Measurements from ENCODE around the gene MAP4.
"Not testable (repeated sequence)": the region's sequence is repeated elsewhere in the genome, so short reads cannot be mapped to it uniquely, and the experiment has no call there.

Gene MAP4

DNA sequence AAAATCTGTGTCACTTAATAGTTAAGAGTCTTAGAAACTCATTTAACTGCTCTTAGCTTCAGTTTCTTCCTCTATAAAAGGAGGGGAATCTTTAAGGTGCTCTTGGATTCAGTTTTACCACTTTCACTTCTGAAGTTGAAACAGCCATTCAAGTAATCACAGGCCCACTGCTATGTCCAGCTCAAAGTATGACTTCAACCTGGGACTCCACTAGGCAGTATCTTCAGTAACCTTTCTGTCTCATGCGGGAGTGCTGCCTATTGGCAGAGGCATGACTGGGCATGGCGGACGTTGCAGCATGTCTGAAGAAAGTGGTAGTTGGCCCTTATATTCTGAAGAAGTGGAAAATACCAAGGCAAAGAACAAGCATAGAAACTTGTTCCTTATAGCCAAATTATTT, 121.0 kb downstream of the MAP4 start:
- no peak for DNase-seq (ENCODE audit: low read depth)

DNA sequence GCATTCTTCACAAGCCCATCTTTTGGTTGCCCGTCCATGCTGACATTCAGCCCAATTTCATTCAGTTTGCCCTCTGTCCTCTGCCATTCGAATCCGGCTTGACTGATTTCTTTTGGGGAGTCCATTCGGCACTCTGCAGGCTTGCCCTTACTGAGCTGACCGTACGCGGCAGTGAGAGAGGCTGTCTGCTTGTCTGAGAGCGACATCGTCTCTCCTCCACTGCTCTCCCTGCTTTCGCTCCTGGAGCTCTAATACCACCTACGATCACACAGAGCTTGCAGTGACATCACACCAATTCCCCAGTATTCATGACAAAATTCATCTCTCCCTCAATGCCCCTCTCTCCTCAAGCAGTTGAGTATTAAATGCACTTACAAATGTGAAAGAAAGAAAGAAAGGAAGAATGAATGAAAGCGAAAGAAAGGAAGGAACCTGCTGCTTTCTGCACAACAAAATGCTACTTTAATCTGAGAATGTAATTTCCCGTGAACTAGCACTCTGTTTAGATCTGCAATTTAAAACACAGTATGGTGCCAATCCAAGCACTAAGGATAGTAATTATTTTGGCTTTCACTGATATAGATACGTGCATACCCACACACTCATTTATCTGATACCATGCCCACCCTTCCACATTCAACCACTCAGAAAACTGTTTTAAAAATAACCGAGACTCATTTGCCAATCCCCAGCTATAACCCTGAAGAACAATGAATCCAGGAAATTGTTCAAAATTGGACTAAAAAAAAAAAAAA, 123.8 kb downstream of the MAP4 start:
- DNase-seq (ENCODE audit: low read depth), result no peak

DNA sequence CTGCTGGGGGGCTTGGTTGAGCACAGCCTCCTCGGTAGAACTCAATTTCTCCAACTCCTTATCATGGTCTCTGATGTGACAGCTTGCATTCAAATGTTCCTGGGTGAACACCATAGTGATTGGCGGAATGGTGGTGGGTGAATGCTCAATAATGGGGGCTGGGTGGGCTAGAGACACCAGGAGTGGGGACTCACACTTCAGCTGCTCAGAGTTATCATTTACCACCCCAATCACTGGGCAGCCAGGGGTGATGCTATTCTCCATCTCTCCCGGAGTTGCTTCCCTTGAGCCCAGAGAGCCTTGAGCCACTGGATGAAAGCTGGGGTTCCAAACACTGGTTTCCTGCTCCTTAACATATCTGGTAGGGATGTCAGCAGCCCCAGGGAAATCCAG, 124.6 kb downstream of the MAP4 start:
- DNase-seq (ENCODE audit: low read depth), result no peak

DNA sequence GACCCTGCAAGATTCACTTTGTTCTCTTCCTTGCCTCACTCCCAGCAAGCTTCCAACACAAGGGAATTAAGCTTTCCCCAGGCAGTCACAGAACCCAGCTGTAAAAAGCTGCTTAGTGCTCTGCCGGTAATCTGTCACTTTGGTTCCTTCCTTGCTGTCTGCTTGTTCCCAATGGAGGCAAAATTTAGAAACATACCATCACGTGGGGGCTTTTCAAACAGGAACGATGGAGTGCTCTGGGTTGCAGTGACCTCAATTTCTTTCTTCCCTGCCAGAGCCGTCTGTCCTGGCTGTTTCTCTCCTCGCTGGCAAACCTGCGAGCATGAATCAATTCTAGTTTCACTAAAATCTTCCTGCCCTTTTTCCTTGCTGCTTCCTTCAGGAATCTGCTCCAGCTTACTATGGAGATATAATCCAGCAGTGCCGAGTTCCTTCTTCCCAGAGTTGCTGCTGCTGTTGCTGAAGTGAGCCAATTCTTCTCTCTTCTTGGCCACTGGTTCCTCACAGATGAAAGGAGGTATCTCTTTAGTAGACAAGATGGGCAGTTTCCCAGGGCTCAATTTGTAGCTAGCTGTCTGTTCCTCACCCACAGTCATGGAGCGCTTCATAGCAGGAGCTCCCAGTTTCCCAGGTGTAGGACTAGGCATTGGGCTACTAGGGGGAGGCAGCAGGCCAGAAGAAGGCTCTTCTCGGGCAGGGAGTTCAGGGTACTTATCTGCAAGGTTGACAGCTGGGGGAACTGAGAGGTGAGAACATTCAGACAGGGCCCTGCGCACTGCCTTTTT, 125.2 kb downstream of the MAP4 start:
- no peak for DNase-seq (ENCODE audit: low read depth)

DNA sequence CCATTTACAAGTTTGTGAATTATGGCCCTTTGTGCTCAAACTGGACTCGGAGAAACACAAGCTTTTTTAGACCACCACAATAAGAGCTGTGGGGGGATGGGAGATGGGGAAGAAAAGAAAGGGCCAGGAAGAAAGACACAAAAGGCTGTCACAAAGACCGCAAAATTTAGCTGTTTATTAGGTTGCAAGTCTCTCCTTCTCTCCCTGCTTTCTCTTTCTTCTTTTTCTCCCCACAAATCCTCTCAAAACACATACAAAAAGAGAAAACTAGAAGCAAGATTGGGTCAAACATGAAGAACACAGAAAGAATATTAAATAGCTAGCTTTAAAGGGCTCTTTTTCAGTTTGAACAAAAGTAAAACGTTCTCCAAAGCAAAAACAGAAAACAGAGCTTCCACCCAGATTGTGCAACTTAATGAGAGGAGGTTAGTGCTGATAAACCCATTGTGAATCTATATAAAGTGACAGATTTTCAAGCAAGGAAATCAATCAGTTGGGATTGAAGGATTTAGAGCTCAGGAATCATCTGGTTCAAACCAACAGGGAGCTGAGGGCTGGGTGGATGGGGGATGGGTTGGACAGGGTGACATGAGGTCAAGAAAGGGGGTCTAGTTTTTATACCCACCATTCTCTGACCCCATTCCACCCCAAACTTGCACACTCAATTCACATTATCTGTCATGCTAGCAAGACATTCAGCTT, 125.9 kb downstream of the MAP4 start:
- DNase-seq (ENCODE audit: low read depth), result no peak

DNA sequence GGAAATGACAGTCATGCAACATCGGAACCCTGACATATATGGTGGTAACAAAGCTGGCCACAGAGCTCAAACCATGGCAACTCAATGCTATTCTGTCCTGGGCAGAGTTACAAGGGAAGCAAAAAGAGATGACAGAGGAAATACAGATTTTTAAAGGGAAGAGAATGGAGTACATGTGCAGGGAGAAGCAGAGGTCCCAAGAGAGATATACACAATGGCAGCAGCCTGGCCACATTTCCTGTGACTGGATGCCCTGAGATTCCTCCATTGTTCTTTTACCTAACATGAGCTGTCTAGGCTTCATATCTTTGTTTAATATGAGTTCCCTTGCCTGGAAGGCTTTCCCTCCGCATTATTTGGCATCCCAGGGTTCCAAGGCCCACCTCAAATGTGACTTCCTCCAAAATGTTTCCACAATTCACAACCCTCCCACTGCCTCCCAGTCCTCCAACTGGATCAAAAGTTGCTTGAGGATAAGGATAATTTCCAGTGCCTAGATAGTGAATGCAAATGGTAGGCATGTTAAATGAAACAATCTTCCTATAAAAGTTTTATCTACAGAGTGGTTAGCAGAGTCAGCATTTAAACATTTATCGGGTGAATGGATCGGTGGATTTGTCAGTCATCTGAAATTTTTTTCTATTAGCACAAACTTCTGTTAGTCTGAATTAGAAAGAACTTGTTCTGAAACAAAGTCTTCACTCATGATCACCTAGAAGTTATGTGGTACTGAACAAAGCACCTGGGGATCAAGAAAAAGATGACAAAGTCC, 127.0 kb downstream of the MAP4 start:
- DNase-seq (ENCODE audit: low read depth), result no peak

DNA sequence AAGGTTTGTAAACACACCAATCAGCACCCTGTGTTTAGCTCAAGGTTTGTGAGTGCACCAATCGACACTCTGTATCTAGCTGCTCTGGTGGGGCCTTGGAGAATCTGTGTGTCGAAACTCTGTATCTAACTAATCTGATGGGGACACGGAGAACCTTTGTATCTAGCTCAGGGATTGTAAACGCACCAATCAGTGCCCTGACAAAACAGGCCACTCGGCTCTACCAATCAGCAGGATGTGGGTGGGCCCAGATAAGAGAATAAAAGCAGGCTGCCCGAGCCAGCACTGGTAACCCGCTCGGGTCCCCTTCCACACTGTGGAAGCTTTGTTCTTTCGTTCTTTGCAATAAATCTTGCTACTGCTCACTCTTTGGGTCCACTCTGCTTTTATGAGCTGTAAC, 128.2 kb downstream of the MAP4 start:
- DNase-seq (ENCODE audit: low read depth), result not testable (repeated sequence)

DNA sequence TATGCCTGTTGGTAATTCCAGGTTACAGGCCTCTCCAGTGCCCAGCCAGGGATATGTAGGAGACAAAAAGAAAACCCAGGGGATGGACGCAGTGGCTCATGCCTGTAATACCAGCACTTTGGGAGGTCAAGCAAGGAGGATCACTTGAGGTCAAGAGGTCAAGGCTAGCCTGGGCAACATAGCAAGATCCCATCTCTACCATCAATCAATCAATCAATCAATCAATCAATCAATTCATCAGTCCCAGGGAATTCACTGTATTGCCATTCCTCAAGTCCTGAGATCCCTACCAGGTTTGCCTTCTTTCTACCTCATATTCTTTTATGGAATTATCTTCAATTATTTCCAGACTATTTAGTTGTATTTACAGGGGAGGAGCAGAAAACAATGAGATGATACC, 131.0 kb downstream of the MAP4 start:
- DNase-seq (ENCODE audit: low read depth), result no peak

DNA sequence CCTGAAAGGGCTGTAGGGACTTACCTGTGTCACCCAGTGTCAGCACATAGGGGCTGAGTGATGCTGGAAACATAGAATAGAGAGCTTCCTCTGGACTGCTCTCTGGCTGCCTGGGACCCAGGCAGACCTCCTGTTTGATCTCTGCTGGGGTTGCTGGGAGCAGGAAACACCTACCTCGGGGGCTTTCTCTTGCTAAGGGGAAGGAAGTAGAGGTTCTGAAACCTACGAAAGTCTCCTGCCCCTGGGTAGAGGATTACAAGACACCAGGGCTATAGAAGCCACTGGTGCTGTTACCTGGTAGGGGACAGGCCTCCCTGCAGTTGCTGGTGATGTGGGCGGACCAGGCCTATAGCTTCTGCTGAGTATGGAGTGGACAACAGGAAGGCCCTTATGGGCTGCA, 131.6 kb downstream of the MAP4 start:
- no peak for DNase-seq (ENCODE audit: low read depth)

DNA sequence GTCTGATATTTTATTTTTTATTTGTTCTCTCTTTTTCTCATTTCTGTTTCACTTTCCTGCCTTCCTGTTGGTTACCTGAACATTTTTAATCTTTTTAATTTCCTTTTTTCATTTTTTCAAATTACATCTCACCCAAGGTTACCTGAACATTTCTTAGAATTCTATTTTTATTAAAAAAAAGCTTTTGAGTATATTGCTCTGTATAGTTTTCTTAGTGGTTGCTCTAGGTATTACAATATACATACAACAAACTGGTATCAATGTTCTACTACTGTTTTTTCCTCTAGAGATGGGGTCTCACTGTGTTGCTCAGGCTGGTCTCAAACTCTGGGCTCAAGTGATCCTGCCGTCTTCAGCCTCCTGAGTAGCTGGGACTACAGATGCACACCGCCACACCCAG, 133.9 kb downstream of the MAP4 start:
- no peak for DNase-seq (ENCODE audit: low read depth)

DNA sequence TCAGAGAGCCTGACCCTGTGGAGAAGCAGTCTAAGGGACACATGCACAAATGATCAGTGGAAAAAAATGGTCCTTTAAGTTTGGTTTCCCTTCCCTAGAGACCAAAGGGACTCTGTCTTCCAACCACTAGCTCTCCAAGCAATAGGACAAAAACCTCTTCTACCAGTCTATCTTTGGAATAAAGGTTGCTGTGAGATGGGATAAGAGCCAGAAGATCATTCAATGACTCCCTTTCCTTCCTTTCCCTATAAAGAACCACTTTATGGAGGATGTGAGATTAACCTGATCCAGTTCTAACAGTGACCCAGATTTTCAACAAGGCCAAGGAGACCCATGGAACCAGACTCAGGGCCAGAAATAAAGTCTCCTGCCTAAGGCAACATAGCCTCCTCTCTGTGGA, 138.5 kb downstream of the MAP4 start:
- no peak for DNase-seq (ENCODE audit: low read depth)

DNA sequence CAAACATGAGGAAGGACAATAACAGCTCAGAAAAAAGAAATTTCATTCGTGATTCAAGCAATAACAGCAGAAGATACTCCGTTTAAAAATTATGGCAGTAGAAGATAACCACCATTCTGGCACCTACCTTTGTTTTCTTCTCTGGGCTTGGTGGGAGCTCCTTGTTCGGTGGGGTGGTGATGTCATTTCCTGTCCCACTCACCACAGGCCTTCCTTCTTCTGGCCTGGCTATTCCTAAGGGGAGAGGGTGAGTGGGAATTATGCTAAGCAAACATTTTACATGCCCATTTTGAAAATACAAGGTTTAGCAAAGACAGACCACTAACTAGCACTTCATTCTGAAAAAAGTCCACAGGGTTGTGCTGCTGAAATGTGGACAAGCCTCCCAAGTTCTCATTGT, 138.9 kb downstream of the MAP4 start:
- DNase-seq (ENCODE audit: low read depth), result no peak

DNA sequence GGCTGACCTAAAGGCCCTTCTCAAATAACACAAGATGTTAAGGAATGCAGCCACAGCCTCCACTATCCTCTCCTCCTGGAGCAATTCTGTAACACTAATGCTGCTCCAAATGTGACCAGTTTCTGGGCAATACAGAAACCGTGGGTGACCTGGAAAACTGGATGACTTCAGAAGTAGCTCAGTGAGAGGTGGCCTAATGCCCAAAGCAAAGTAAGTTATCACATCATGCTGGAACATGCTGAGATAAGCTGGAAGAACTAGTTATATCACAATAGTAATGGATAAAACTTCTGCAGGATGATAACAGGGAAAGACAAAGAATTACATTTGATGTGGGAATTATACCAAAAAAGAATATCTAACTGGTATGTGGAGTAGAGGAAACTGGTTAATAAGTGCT, 141.3 kb downstream of the MAP4 start:
- no peak for DNase-seq (ENCODE audit: low read depth)

DNA sequence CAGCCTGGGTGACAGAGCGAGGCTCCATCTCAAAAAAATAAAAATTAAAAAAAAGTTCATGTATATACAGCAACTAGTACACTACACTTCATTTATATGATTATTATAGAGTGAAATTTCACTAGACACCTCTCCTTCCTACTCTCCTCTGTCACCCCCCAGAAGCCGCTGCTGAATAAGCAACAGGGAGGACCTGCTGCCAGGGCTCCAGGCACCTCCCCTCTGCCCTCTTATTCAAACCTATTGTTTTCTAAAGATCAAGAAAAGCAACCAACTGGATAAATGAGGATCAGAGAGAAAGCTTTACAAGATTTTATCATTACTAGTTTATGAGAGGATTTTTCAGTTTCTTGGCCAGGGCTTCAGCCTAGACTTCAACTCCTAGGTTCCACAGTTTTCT, 141.8 kb downstream of the MAP4 start:
- DNase-seq (ENCODE audit: low read depth), result no peak

DNA sequence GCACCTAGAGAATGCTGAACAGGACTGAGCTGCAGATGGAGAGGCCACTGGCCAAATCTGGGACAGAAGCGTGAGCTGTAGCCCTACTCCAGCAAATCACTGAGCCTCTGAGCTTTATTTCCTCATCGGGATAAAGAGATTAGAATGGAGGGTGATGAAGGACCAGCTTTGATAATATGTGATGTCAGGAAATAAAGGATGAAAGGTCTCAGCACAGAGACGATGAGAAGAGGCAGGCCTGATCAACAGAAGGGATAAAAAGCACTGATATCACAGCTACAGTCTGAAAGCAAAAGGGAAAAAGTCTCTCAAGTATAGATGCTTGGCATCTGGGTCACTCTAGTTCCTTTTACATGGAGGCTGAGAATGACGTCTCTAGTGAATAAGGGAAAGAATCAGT, 143.3 kb downstream of the MAP4 start:
- DNase-seq (ENCODE audit: low read depth), result no peak

DNA sequence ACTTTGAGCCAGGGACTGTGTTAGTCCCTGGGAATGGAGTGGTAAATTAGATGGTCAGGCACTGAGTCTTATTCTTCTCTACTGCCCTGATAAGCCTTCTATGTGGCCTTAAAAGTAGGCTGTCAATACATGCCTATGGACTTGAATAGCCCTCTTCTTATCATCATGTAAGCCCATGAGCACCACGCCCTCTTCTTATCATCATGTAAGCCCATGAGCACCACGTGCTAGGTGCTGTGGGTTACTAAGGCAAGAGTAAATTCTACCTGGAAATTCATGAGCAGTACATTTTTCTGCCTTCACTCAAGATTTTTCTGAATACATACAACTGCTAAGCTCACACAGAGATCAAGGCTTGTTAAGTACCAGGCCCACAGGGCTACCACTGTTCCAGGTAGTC, 144.8 kb downstream of the MAP4 start:
- no peak for DNase-seq (ENCODE audit: low read depth)

DNA sequence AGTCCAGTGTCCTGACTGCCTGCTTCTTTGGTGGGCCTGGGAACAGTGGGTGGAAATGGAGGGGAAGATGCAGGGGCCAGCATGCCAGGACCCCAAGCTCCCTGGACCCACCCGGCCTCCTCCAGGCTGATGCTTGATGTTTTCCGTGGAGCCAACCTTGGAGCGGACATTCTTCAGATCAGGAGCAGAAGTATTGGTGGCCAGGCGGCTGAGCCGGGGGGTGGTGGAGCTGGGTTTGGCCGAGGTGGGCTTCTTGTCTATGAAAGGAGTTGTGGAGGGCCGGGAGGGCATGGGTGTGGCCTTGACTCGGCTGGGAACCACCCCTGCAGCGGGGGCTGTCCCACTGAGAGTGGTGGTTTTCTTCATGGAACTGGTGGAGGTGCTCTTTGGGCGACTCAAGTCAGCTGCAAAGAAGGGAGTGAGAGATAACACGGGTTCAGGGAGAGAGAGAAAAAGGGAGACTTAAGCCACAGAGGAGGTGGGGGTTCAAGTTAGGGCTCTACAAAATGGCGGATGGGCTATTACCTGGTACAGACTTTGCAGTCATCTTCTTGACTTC, 145.4 kb downstream of the MAP4 start:
- no peak for DNase-seq (ENCODE audit: low read depth)

DNA sequence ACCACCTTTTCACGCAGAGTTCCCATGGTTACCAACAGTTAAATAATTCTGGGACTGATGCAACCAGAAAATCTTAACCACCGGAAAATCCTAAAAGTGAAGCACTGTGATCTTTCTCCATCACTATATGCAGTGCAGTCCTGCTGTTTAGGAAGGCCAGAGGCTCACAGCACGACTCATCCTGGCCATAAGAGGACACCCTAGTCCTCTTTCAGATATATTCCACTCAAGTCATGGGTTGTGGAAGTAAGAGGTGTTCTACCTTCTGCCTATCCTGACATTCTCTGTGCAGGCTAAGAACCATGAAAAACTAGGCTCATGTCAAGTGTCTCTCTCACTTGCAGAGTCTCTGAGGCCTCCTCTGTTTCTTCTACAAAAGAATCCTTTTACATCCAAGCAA, 146.1 kb downstream of the MAP4 start:
- DNase-seq (ENCODE audit: low read depth), result no peak

DNA sequence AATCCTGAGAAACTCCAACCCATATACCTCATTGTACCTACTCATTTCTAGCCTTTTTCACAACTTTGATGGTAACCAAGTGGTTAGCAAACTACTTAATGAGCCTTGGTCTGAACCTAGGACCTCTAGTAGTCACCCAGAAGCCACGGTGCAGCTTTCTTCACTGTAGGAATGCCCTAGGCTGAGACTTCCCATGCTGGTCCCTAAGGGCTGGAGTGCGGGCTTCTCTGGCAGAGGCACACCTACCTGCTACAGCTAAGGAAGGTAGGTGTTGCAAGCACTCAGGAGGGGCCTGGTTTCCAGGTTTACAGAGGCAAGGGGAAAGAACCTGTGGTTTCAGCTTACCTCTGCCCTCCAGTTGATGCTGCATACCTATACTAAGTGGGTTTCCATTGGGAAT, 147.9 kb downstream of the MAP4 start:
- no peak for DNase-seq (ENCODE audit: low read depth)

DNA sequence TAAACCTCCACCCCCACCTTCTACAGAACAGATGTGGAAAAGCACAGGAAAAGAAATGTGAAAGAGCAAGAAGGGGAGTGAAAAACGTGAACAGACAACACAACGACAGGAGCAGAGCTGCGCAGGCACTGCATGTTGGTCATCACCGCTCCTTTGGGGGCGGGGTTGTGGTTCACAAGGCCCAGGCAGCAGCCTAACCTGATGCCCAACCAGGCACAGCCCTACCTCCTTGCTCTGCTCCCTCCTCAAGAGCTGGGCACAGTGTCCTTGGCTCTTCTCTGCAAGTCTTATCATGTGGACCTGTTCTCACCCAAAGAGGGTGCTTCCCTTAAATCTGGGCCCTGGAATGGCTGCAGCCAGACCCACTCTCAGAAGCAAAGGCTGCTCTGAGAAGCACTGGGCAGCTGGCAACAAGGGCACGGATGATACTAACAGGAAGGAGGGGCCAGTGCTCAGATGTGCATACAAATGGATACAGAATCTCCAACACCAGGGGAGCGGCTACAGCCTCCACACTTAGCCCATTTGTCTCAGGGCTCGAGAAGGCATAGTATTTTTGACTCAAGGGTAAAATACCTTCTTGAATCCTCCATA, 148.7 kb downstream of the MAP4 start:
- no peak for DNase-seq (ENCODE audit: low read depth)

DNA sequence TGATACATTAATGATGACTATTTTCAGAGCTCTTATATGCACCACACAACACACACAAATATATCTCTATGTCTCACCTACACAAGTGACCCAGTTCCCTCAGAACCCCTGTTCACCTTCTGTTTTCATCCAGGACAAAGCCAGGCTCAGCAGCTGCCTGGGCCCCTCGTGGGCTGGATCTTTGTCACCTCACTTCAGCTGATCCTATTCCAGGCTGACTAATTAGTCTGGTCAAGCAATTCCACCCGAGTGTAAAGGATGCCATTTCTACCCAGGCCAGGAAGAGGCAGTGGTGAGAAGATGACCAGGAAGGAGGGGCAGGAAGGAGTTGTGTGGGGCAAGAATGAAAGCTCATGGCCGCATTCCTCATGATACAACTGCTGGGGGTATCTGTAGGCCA, 151.0 kb downstream of the MAP4 start:
- no peak for DNase-seq (ENCODE audit: low read depth)
